HG02623 (cell line): ENCODE results near the gene RXFP1.

ENCODE experiments used
- ATAC-seq: cut with Tn5 transposase; IDR thresholded peaks from one replicate; pipeline ENCODE4 v1.9.1; 2021; ENCODE audit warnings: moderate library complexity; ENCODE audit not compliant: unreplicated experiment

The RXFP1 gene

DNA sequence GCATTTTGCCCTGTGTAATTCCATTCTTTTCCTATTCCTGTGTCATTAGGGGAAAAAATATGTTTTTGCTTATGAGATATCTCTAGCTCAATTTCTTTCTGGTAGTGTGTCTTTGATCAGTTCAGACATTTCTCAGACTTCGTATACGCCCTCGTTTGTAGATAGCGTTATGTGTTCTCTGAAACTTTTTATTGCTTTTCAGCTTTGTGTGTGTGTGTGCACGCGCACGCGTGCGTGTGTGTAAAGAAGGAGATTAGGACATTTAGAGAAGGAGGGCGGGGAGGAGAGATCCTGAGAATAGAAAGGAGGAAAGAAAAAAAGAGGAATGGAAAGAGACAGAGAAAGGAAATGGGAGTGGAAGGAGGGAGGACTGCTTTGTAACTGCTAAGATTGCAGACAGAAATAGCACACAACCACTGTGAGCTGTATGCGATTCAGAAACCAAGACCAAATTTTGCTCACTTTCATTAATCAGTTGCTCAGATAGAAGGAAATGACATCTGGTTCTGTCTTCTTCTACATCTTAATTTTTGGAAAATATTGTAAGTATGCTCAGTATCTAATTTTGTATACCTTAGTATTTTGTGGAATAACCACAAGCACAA, at the start of gene RXFP1:
TSS of gene RXFP1 (plus strand) at position 399 of the 605 bp plus-strand sequence. CDS start at position 494, 95 bp downstream.
- ATAC-seq, result no peak

DNA sequence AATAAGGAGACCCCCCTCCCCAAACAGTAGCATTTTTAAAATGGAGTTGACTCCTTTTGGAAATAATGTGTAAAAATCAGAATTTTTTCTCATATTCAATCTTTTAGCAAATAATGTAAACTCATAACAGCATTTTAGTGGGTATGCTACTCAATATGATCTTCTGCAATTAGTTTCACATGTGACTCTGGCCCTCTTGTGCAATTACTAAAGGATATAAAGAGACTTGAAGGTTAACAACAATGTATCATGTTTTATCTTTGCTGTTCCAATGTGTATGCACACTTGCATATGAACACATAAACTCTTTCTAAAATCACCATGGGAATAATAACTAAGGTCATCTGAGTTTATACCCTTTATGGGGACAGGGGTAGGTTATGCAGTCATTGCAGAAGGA, 39.9 kb upstream of the RXFP1 start:
- no peak for ATAC-seq

DNA sequence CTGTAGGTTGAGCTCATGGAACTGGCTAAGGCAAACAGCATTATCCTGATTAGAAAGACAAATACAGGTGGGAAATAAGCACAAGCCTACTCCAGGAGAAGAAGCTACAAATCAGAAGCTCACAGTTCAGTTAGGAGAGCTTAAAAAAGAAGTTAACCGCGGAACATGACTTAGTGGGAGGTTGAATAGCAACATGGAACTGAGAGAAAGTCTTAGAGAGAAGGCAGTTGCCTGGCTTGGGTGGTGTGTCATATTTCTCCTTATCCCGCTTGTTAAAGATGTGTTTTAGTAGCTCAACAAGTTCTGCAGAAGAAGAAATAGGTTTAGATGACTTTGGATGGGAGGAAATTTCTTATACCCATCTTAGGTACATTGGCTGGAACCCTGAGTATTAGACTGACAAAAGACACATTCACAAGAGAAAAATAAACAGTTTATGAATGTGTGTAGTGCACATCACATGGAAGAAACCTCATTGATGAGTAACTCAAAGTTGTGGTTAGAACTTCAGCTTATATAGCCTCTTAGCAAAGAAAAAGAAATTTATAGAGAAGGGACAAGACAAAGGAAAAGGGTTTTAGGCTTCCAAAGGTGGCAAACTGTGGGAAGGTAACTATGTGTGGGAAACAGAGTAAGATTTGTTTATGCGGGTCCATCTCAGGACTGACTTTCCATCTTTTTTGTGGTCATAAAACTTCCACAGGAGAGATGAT, 37.4 kb upstream of the RXFP1 start:
- no peak for ATAC-seq

DNA sequence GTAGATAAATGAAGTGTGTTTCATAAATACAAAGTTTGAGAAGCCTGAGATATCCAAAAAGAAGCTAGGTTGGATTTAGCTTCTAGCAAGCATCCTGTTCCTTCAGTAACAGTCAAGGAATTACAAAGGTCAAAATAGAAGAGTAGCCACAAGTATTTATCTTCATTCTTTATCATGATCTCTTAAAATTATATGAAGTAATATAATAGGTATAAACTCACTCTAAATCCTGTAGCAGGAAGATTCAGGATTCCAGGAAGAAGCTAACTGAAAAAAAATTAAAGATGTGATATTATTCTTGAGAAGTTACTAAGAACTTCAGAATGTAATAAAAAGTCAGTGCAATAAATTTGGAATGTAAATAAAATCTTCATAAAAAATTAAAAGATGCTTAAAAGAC, 31.1 kb upstream of the RXFP1 start:
- no peak for ATAC-seq

DNA sequence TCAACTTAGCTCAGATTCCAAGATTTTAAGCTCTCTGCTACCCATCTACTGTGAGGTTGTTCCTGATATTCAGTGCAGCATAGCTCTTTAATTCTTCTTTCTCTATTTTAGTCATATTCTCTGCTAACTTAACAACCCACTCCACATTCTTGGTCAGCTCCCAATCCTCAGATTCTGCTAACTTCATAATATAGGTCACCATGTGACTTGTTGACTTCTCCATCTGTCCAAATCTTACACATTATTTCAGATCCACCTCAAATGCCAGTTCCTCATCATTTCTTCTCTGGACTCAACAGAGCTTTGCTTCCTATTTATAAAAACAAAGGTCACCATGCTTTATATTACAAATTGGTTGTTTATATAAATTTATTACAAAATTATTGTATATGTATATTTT, 29.3 kb upstream of the RXFP1 start:
- ATAC-seq, result no peak

DNA sequence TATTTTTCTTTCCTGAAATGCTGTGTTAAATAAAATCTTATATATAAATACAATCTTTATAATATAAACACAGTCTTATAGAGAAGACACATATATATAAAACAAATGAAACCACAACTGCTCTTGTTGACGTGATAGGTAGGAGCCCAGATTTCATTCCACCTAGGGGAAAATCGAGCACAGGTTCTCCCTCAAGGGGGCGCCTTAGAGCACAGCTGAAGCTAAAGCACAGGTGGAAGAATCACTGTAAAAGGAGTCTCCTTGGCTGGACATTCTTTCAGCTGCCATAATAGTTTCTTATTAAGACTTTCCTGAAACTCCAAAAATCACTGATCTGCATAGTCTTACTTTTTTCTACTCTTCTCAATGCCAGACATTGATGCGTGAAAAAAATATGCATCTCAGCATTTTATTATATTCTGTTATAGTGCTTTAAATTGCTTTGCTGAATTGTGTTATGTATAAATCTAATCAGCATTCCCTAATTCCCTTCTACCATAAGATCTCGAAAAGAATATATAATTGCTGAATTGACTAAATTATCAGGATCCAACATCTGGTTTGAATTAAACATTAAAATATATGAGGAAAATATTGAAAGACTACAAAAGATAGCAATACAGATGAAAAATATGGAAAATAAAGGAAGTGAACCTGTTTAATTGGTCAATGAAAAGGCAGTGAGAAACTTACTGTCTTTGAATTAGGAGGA, 25.5 kb upstream of the RXFP1 start:
- ATAC-seq, result no peak

DNA sequence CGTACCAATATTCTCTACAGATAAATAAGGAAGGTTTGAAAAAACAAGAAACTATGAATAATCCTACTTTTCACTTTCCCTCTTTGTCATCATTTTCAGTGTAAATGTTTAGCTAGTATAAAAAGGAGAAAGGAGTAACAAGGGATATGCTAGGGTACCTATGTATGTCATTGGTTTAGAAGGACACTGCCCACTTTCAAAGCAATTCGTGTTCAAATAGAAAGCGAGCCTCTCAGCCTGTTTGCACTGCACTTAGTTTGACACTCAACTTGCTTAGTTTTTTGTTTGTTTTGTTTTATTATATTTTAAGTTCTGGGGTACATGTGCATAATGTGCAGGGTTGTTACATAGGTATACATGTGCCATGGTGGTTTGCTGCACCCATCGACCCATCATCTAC, 21.6 kb upstream of the RXFP1 start:
- ATAC-seq, result no peak

DNA sequence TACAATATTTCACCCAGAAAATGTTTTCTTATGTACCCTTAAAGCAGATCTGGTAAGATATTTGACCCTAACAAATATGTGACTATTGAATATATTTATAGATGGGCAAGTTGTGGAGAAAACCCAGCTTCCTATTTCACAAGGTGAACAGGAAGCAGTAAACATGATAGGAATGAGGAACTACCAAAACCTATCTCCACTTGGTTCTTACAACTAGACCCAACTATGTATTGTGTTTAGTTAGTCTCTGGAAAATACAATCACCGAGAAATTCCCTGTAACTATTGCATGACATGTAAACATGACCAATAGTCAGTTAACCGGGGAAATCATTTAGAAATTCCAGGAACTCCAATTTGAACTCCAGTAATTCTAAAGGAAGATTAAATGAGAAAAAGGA, 8.4 kb upstream of the RXFP1 start:
- ATAC-seq, result no peak

DNA sequence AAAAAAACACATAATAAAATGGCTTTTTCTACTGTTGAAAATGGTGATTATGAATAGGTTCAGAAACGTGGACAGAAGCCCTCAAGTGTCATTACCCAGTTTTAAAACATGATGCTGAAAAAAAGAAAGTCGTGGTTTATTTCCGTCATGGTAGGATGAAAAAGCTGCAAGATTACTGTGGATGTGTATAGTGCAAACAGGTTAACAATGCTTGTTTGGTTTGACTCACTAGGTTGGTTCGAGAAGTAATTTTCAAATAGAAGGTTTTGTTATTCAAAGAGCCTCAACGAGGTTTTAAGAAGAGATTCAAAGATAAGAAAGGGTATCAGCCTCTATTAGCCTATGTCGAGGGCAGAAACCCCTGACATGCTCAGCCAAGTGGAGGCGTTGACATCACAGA, 2.5 kb upstream of the RXFP1 start:
- no peak for ATAC-seq

DNA sequence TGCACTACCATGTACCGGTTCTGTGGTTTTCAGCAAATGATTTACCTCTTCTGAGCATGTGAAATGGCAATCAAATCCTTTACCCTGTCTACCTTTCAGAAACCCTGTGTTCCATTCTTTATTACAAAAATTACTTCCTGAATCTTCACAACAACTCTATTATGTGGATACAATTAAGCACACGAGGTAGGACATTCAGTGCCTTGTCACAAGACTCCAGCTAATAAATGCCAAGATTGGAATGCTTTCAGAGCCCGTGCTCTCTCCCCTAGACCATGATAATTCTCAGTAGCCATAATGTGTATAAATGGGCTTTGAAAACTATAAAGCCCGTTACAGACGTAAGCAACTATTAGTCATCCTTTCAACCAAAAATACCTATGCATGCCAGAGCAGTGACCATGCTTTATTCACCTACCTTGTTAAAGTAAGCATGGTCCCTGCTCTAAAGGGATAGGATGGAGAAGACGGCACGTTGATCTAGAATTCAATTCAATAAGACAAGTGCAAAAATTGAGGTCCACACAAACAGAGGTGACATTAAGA, 2.4 kb downstream of the RXFP1 start:
- no peak for ATAC-seq

DNA sequence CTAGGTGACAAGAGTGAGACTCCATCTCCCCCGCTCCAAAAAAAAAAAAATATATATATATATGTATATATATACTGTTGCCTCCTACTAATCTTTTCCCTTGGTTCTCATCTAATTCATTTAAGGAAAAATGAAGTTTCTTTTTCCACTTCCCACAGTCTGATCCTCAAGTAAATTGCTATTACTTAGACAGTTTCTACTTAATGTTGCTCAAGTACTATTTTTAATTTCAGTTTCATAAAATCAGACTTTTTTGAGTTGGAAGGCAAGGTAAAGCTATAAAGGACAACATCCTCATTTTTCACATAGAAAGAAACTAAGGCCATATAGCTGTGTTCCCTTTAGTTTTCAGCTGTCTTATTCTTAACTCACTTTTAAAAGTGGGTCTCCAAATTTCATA, 5.8 kb downstream of the RXFP1 start:
- no peak for ATAC-seq

DNA sequence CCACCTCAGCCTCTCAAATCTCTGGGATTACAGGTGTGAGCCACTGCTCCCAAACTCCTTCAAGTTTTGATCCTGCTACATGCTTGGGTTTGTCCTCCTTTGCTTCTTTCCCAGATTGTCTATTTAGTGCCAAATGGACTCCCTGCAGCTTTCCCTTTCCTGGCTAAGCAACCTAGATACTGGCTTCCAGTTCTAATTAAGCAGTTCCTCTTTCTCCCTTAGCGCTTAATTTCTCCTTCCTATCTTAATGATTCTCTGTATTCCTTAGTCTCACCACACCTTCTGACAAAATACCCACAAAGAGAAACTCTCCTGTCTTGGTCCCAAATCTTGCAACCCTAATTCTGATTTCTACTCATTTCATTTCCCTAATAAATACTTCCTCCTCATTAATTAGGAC, 7.8 kb downstream of the RXFP1 start:
- ATAC-seq, result no peak

DNA sequence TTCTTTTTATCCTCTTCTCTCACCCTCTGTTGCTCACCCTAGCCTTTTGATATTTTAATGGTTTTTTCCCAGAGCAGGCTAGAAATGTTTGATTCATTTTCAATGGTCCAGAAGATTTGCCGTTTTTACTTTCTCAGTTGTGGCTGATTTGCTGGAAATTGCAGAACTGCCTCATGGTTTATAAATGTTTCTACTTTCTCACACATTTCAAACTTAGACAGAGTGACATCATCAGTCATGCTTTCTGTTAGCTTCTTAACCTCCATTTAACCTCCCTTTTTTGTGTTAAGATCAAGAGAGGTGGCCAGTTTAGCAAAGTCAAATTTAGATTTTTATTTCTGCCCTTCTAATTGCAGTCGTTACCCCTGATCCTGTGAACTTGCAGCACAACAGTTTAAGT, 8.7 kb downstream of the RXFP1 start:
- ATAC-seq, result no peak

DNA sequence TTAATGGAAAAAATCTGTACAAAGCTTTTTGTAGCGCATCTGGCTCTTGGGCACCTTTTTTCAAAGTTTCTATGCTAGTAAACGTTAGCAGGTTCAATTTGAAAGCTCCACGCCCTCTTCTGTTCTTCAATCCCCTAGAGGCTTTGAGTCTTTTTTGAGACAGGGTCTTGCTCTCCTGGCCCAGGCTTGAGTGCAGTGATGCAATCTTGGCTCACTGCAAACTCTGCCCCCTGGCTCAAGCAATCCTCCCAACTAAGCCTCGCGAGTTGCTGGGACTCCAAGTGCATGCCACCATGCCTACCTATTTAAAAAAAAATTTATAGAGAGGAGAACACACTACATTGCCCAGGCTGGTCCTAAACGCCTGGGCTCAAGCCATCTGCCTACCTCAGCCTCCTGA, 9.2 kb downstream of the RXFP1 start:
- ATAC-seq, result no peak

DNA sequence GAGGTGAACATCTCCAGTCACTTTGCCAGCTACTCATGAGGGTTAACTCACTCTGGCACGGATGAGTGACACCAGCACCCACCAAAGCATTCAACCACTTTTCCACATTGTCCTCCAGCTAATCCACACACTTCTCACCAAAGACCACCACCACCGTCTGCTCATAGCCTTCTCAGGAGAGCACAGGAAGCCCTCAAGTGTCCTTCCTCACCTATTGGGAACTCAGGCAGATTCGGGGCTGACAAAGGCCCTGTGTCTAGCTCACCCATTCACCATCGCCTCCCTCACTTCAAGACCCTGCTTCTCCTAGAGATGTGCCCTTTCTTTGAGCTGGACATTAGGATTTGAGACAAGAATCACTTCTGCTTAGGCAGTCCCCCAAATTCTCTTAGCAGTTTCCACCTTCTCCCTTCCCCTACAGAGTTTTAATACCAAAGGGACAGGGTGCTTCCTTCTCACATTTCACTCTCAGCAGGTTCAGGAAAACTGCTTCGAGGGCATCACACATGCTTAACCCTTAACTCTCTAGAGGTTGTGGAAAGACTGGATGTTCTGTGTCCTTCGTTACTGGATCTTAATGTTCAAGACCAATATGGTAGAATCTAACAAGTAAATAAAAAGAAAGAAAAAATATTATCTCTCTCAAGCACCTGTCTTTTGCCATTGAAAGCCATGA, 11.0 kb downstream of the RXFP1 start:
- no peak for ATAC-seq

DNA sequence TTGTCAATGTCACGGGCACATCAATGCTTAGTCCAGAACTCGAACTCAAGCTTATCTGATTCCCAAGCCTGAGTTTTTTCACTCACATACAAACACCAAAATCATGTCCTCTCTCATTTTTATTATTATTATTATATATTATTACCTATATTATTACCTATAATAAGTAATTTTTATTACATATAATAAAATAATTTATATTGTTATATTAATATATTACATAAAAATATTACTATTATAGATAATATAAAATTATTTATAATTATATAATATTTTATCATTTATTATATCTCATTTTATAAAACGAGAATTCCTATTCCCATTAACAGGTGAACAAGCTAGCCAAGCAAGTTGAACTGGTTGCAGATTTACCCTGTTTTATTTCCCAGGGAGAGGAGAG, 13.0 kb downstream of the RXFP1 start:
- ATAC-seq, result no peak

DNA sequence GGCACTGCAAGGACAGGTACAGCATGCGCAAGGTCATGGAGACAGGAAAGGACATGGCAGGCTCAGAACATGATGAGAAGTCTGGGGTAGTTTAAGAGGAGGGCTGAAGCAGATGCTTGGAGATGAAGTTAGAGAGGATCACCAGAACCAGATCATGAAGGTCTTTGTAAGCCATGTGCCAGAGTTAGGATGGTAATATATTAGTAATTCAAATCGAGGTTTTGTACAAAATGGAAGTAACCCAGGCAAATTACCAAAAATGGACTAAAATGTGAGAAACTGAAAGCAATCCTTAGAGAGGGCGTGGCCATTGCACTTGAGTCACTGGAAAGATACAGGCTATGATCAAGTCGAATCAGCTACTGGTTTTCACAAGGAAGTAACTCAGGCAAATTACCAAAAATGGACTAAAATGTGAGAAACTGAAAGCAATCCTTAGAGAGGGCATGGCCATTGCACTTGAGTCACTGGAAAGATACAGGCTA, 13.5 kb downstream of the RXFP1 start:
- ATAC-seq, result no peak

DNA sequence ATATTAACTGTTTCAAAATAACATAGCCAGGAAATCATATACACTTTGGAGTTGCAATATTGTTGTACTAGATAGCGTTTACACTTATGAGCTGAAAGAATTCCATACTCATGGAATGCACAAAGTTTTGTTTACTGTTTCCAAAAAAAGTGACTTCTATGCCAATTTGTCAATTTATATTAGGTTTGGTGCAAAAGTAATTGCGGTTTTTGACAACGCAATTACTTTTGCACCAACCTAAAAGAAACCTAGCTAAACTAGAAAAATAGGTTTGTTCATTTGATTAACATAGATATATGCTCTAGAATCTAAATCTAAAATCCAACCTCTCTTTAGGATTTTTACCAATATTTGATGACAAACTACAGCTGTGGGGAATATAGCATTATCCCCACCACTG, 15.2 kb downstream of the RXFP1 start:
- no peak for ATAC-seq

DNA sequence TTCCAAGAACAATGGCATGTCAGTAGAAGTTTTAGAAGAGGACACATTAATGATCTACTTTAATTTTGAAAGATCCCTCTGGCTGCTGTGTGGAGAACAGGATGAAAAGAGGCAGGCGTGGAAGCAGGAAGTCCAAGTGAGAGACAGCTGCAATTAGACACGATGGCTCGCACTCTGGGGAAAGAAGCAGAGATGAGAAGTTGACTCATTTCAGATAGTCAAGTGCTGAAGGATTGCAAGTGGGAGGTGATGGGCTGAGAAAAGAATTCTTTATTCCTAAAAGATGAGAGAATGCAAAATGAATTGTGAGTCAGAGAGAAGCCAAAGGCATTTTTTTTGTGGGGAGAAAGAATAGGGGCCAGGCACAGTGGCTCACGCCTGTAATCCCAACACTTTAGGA, 16.5 kb downstream of the RXFP1 start:
- no peak for ATAC-seq

DNA sequence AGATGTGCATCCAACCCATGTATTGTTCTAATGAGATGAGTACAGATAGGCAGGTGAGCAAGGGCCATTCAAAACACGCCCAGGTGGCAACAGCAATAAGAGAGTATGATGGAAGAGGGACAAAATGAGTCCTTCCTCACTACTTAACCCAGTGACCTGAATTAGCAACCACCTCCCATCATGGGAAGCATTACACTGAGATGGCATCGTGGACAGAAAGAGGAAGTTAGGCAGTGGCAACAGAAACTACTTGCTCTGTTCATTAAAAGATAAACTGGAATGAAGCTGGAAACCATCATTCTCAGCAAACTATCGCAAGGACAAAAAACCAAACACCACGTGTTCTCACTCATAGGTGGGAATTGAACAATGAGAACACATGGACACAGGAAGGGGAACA, 17.2 kb downstream of the RXFP1 start:
- ATAC-seq, result no peak

DNA sequence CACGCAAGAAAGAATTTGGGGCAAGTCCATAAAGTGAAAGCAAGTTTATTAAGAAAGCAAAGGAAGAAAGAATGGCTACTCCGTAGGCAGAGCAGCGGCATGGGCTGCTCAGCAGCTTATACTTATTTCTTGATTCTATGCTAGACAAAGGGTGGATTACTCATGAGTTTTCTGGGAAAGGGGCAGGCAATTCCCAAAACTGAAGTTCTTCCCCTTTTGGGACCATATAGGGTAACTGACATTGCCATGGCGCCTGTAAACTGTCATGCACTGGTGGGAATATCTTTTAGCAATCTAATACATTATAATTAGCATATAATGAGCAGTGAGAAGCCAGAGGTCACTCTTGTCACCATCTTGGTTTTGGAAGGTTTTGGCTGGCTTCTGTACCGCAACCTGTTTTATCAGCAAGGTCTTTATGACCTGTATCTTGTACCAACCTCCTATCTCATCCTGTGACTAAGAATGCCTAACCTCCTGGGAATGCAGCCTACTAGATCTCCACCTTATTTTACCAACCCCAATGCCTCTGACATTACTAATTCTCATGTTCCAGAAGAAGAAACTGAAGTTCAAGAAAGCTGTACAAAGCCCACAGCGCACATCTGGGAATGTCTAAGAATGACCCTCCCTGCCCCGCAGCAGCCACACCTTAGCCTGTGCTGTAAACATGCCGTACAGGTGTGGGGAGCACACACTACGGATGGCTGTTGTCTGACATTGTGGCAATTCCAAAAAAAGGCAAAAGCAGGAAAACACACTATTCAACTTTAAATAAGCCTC, 18.6 kb downstream of the RXFP1 start:
- no peak for ATAC-seq
